ENCODE data around the gene EIF4G3.
A peak's percentile ranks its signal among the peaks of the same experiment; 100 is the strongest.

The EIF4G3 gene

DNA sequence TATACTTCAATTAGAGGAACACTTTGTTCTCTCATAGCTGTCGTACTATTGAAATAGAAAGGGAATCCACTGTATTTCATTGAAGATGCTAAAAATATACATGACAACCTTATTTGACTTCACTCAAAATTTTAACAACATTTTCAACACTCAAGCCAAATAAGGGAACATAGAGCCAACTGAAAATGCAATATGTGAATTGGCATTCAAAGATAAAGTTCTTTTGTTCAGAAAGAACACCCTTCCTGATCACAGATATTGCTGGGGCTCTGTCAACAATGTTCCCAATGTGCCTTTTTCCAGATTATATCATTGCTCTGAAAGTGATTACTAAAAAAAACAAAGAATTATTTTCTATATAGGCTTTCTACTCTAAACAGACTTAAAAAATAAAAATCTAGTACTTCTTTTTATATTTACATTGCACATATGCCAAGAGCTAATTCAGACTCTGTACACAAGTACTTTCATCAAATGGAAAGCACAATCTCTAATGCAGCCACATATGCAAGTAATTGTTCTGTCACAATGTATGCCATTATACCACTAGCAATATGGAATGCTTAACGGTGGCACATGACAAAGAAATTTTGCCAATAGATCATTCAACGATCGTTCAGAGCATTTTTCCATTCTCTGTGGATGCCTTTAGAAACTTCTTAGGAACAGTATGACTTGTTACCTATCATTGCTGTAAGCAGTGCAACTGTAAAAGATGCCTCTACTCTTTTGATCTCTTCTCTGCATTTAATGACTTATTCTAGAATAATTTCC, 171.0 kb downstream of the EIF4G3 start:
- H3K27ac ChIP-seq = no peak overlapping the region
- no peak overlapping the region for H3K4me3 ChIP-seq (ENCODE audit: low read depth in 1 of 2, low read length in 1 of 2)
- no peak for TF ChIP-seq CTCF (IDR thresholded peaks at IDR 0.05)
- no peaks in the 10 kb centered on the region for H3K36me3 ChIP-seq
- no peaks in the 10 kb centered on the region for H3K9me3 ChIP-seq
- peaks cover 27 to 30% of the 10 kb centered on the region in 2 experiments for H3K4me1 ChIP-seq (ENCODE audit: control insufficient read depth in 1 of 2, insufficient read depth in 1 of 2, low read depth in 1 of 2, low read length in 1 of 2)
- H3K27me3 ChIP-seq = no peaks in the 10 kb centered on the region

- Histone ChIP-seq H3K27me3 (no peaks in the 10 kb centered on the region), H3K4me1 (ENCODE audit: control insufficient read depth in 1 of 2, insufficient read depth in 1 of 2, low read depth in 1 of 2, low read length in 1 of 2) (peaks cover 49 to 52% of the 10 kb centered on the region in 2 experiments), H3K4me3 (ENCODE audit: low read depth in 1 of 2, low read length in 1 of 2) (no peak overlapping the region), H3K9me3 (no peaks in the 10 kb centered on the region), H3K27ac (peak overlapping the region; percentile 40), H3K36me3 (no peaks in the 10 kb centered on the region)
- TF ChIP-seq CTCF (IDR thresholded peaks at IDR 0.05) = no peak
Observed at GRCh38 chr1:21003281-21004045, 173.2 kb downstream of the EIF4G3 start.

DNA sequence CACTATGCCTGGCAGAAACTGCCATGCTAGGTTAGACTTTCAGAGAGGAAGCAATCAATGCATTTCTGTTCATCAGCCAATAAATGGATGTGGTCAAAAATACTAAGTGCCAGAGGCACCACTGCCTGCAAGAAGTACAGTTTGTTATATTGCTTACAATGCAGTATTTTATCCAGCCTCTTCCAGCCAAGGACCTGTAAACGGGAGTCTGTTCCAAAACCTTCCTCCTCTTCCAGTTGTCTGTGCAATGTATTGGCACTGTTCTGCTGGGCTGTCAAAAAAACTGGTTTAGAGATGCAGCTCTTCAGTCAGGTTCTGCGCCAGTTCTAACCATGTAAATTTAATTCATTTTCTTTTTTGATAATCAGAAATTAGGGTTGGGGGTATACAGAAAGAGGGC, 175.7 kb downstream of the EIF4G3 start:
- Histone ChIP-seq H3K36me3 (no peaks in the 10 kb centered on the region), H3K4me1 (ENCODE audit: control insufficient read depth in 1 of 2, insufficient read depth in 1 of 2, low read depth in 1 of 2, low read length in 1 of 2) (peaks cover 73 to 76% of the 10 kb centered on the region in 2 experiments), H3K9me3 (no peaks in the 10 kb centered on the region), H3K27ac (peak overlapping the region; percentile 40), H3K4me3 (ENCODE audit: low read depth in 1 of 2, low read length in 1 of 2) (no peak overlapping the region), H3K27me3 (no peaks in the 10 kb centered on the region)
- no peak for TF ChIP-seq CTCF (IDR thresholded peaks at IDR 0.05)

- Histone ChIP-seq H3K4me1 (ENCODE audit: control insufficient read depth in 1 of 2, insufficient read depth in 1 of 2, low read depth in 1 of 2, low read length in 1 of 2) (peaks cover 74 to 79% of the 10 kb centered on the region in 2 experiments), H3K9me3 (no peaks in the 10 kb centered on the region), H3K36me3 (no peaks in the 10 kb centered on the region), H3K4me3 (ENCODE audit: low read depth in 1 of 2, low read length in 1 of 2) (no peak overlapping the region), H3K27ac (peak overlapping the region; percentile 40), H3K27me3 (no peaks in the 10 kb centered on the region)
- TF ChIP-seq CTCF (IDR thresholded peaks at IDR 0.05) = no peak
Observed at GRCh38 chr1:21000245-21000594, 176.5 kb downstream of the EIF4G3 start.

DNA sequence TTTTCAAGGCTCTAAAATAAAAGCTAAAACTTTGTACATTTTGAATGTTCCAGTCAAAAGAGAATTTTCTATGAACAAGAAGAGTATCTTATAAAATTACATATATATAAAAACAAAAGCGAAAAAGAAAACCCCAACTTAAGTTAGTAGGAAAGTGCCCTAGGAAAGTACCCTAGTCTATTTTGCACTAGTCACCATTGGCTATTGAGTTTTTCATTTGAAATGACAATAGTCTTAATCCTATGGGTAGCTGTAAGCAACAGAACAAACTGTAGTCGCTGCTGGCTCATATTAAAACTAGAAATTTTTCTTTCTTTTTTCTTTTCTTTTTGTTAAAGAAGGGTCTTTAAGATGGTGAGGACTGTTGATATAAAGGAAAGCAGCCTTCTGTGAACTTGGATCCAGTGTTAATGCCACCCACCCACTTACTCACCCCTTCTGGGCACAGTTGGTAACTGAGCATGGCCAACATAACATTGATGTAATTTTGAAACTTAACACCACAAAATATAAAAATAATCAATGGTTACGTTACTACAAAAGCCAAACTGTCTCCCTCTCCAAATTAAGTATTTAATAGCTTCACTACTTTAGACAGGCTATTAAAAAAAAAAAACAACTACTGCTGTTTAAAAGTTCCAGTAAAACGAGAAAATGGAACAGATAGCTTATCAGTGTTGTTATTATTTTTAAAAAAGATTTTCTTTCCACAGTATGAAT, 177.0 kb downstream of the EIF4G3 start:
- H3K4me1 ChIP-seq (ENCODE audit: control insufficient read depth in 1 of 2, insufficient read depth in 1 of 2, low read depth in 1 of 2, low read length in 1 of 2) = peaks cover 74 to 79% of the 10 kb centered on the region in 2 experiments
- H3K36me3 ChIP-seq = no peaks in the 10 kb centered on the region
- no peak overlapping the region for H3K4me3 ChIP-seq (ENCODE audit: low read depth in 1 of 2, low read length in 1 of 2)
- no peaks in the 10 kb centered on the region for H3K27me3 ChIP-seq
- TF ChIP-seq CTCF (IDR thresholded peaks at IDR 0.05) = no peak
- no peaks in the 10 kb centered on the region for H3K9me3 ChIP-seq
- peak overlapping the region; percentile 40 for H3K27ac ChIP-seq
